Transverse colon (tissue), 4 donors: ENCODE measurements around the gene GABBR2.

Experiments
- CTCF ChIP-seq, 5 experiments: fragments of 200-600 bp in 3 of 5; fragments of 450-650 bp in 2 of 5; sonication (generic) in 3 of 5; IDR thresholded peaks; 1 replicate in 2 of 5; 2 replicates in 3 of 5; pipeline ENCODE4 v1.5.1; 2016 to 2017; ENCODE audit warnings: antibody characterized with exemption in 5 of 5, inconsistent platforms in 3 of 5, mild to moderate bottlenecking in 2 of 5, moderate library complexity in 1 of 5
- EP300 ChIP-seq: sonication (generic); formaldehyde crosslinking; IDR thresholded peaks from one replicate; pipeline ENCODE4 v1.6.1; 2017; ENCODE audit warnings: antibody characterized with exemption, low read depth
- POLR2A ChIP-seq: fragments of 450-650 bp; IDR thresholded peaks from one replicate; pipeline ENCODE4 v1.6.1; 2016; ENCODE audit warnings: antibody characterized with exemption, mild to moderate bottlenecking, moderate library complexity
- POLR2AphosphoS5 ChIP-seq, 3 donors: sonication (generic); formaldehyde crosslinking; IDR thresholded peaks; one replicate each; pipeline ENCODE4 v1.6.1; 2016; ENCODE audit warnings: antibody characterized with exemption in 3 of 3

GRCh38 chr9:98652741-98653140 lies 56.0 kb downstream of the GABBR2 start:
- TF ChIP-seq CTCF (IDR thresholded peaks at IDR 0.05): no peak
- no peak for TF ChIP-seq POLR2A
- TF ChIP-seq EP300: no peak
- no peak for TF ChIP-seq POLR2AphosphoS5 (IDR thresholded peaks at IDR 0.05)
